HEK293 (cell line): ENCODE measurements around the gene MAP3K5.

Source experiments
- CTCF ChIA-PET: fragments of 350-600 bp; formaldehyde crosslinking; extraction: SDS; loops from one replicate; lab custom pipeline; 2021; ENCODE audit warnings: antibody characterized with exemption; lab: Yijun Ruan, JAX
- POLR2A ChIA-PET: fragments of 300-600 bp; formaldehyde crosslinking; extraction: SDS; loops from one replicate; lab custom pipeline; 2020; ENCODE audit warnings: antibody characterized with exemption, inconsistent platforms; lab: Yijun Ruan, JAX
- H3K27ac ChIP-seq: fragments of 200-500 bp; sonication (Bioruptor generic); 2 replicates; pipeline ENCODE4 v1.5.1; 2014; ENCODE audit warnings: low read depth, low read length, control low read depth, inconsistent platforms; ENCODE audit errors: extremely low read depth
- H3K36me3 ChIP-seq, 2 experiments: fragments of 200-500 bp in 1 of 2; sonication (Bioruptor generic) in 1 of 2; 1 replicate in 1 of 2; 2 replicates in 1 of 2; pipeline ENCODE4 v1.5.1; 2014 to 2017; ENCODE audit warnings: inconsistent platforms in 2 of 2, low read length in 2 of 2; ENCODE audit not compliant: control insufficient read depth in 2 of 2, insufficient read depth in 1 of 2
- H3K4me1 ChIP-seq: fragments of 200-500 bp; sonication (Bioruptor generic); 2 replicates; pipeline ENCODE4 v1.5.1; 2014; ENCODE audit warnings: mild to moderate bottlenecking, low read length, inconsistent platforms; ENCODE audit not compliant: control insufficient read depth, insufficient read depth
- H3K4me3 ChIP-seq: 2 replicates; pipeline ENCODE4 v1.5.1; 2011; ENCODE audit warnings: low read depth, mild to moderate bottlenecking, control low read depth, low read length, moderate library complexity
- H3K9me3 ChIP-seq: fragments of 200-500 bp; sonication (Bioruptor generic); 2 replicates; pipeline ENCODE4 v1.5.1; 2014; ENCODE audit warnings: low read depth, low read length, inconsistent platforms; ENCODE audit not compliant: control insufficient read depth, insufficient read depth
- ATF2 ChIP-seq: fragments of 450-650 bp; formaldehyde crosslinking; IDR thresholded peaks from 2 replicates; pipeline ENCODE4 v1.5.1; 2016; ENCODE audit warnings: missing biosample characterization, missing genetic modification characterization, low read depth
- FEZF1 ChIP-seq: fragments of 450-650 bp; formaldehyde crosslinking; IDR thresholded peaks from 2 replicates; pipeline ENCODE4 v1.5.1; 2016; ENCODE audit warnings: missing biosample characterization, missing genetic modification characterization
- GLI2 ChIP-seq: fragments of 450-650 bp; formaldehyde crosslinking; IDR thresholded peaks from 2 replicates; pipeline ENCODE4; 2017; ENCODE audit warnings: missing biosample characterization, missing genetic modification characterization, low read depth, borderline replicate concordance
- GLIS1 ChIP-seq: fragments of 450-650 bp; formaldehyde crosslinking; IDR thresholded peaks from 2 replicates; pipeline ENCODE4 v1.5.1; 2016; ENCODE audit warnings: missing biosample characterization, missing genetic modification characterization
- GLIS2 ChIP-seq: fragments of 450-650 bp; formaldehyde crosslinking; IDR thresholded peaks from 2 replicates; pipeline ENCODE4 v1.5.1; 2016; ENCODE audit warnings: missing biosample characterization, missing genetic modification characterization
- INSM2 ChIP-seq: fragments of 450-650 bp; formaldehyde crosslinking; IDR thresholded peaks from 2 replicates; pipeline ENCODE4 v1.5.1; 2016; ENCODE audit warnings: missing biosample characterization, missing genetic modification characterization
- ZBTB44 ChIP-seq: fragments of 450-650 bp; IDR thresholded peaks from 2 replicates; pipeline ENCODE4 v1.5.1; 2018; ENCODE audit warnings: missing biosample characterization, mild to moderate bottlenecking, missing genetic modification characterization
- ZIC2 ChIP-seq: fragments of 450-650 bp; formaldehyde crosslinking; IDR thresholded peaks from 2 replicates; pipeline ENCODE4 v1.5.1; 2016; ENCODE audit warnings: missing biosample characterization, missing genetic modification characterization
- ZNF112 ChIP-seq: fragments of 450-650 bp; formaldehyde crosslinking; IDR thresholded peaks from 2 replicates; pipeline ENCODE4 v1.5.0; 2017; ENCODE audit warnings: missing biosample characterization, missing genetic modification characterization
- ZNF121 ChIP-seq: fragments of 450-650 bp; formaldehyde crosslinking; IDR thresholded peaks from 2 replicates; pipeline ENCODE4 v1.5.1; 2016; ENCODE audit warnings: missing biosample characterization, missing genetic modification characterization
- ZNF19 ChIP-seq: fragments of 450-650 bp; formaldehyde crosslinking; IDR thresholded peaks from 2 replicates; pipeline ENCODE4; 2016; ENCODE audit warnings: missing biosample characterization, missing genetic modification characterization, low read depth
- ZNF311 ChIP-seq: fragments of 450-650 bp; formaldehyde crosslinking; IDR thresholded peaks from 2 replicates; pipeline ENCODE4 v1.5.1; 2017; ENCODE audit warnings: missing biosample characterization, missing genetic modification characterization, borderline replicate concordance
- ZNF335 ChIP-seq: fragments of 450-650 bp; formaldehyde crosslinking; conservative IDR thresholded peaks from 2 replicates; pipeline ENCODE4 v1.5.1; 2016; ENCODE audit warnings: missing biosample characterization, missing genetic modification characterization
- ZNF350 ChIP-seq: fragments of 450-650 bp; formaldehyde crosslinking; IDR thresholded peaks from 2 replicates; pipeline ENCODE4 v1.5.0; 2017; ENCODE audit warnings: missing biosample characterization, mild to moderate bottlenecking, missing genetic modification characterization
- ZNF404 ChIP-seq: fragments of 450-650 bp; formaldehyde crosslinking; IDR thresholded peaks from 2 replicates; pipeline ENCODE4 v1.5.1; 2017; ENCODE audit warnings: missing biosample characterization, missing genetic modification characterization
- ZNF416 ChIP-seq: fragments of 450-650 bp; formaldehyde crosslinking; IDR thresholded peaks from 2 replicates; pipeline ENCODE4 v1.5.1; 2016; ENCODE audit warnings: missing biosample characterization, missing genetic modification characterization
- ZNF510 ChIP-seq: fragments of 450-650 bp; formaldehyde crosslinking; IDR thresholded peaks from 2 replicates; pipeline ENCODE4 v1.5.1; 2018; ENCODE audit warnings: mild to moderate bottlenecking, missing genetic modification characterization, missing biosample characterization; ENCODE audit not compliant: insufficient replicate concordance
- ZNF529 ChIP-seq: fragments of 450-650 bp; formaldehyde crosslinking; IDR thresholded peaks from 2 replicates; pipeline ENCODE4 v1.5.1; 2017; ENCODE audit warnings: missing genetic modification characterization, missing biosample characterization; ENCODE audit not compliant: insufficient replicate concordance
- ZNF558 ChIP-seq: fragments of 450-650 bp; formaldehyde crosslinking; IDR thresholded peaks from 2 replicates; pipeline ENCODE4 v1.5.1; 2016; ENCODE audit warnings: missing biosample characterization, missing genetic modification characterization
- ZNF629 ChIP-seq: fragments of 450-650 bp; formaldehyde crosslinking; IDR thresholded peaks from 2 replicates; pipeline ENCODE4 v1.5.1; 2017; ENCODE audit warnings: missing biosample characterization, missing genetic modification characterization
- ZNF639 ChIP-seq: fragments of 450-650 bp; formaldehyde crosslinking; IDR thresholded peaks from 2 replicates; pipeline ENCODE4 v1.5.1; 2016; ENCODE audit warnings: missing biosample characterization, missing genetic modification characterization
- ZSCAN23 ChIP-seq: fragments of 450-650 bp; formaldehyde crosslinking; IDR thresholded peaks from 2 replicates; pipeline ENCODE4 v1.5.1; 2016; ENCODE audit warnings: missing biosample characterization, missing genetic modification characterization
- TF ChIP-seq, protein P1 (sequence below): fragments of 450-650 bp; formaldehyde crosslinking; IDR thresholded peaks from 2 replicates; pipeline ENCODE4 v1.5.1; 2016; ENCODE audit warnings: missing biosample characterization, missing genetic modification characterization, borderline replicate concordance

Gene MAP3K5

GRCh38 chr6:136717716-136717990 lies 74.6 kb downstream of the MAP3K5 start:
- no peak overlapping the region for H3K27ac ChIP-seq
- H3K4me1 ChIP-seq, result no peaks in the 10 kb centered on the region
- CTCF ChIA-PET, result interaction anchor here (0.7 kb wide), 1 partner anchor 136 kb away, joined by 3 read pairs; no protein-coding TSS in a partner anchor
- no peaks in the 10 kb centered on the region; the same call in 1 of the 2 replicates for H3K9me3 ChIP-seq
- H3K4me3 ChIP-seq, result no peak overlapping the region
- H3K36me3 ChIP-seq, result no peaks in the 10 kb centered on the region
- POLR2A ChIA-PET, result no interaction called here
- no peak for TF ChIP-seq GLIS1 (tag by site-specific recombination)
- TF ChIP-seq ZIC2 (tag by site-specific recombination), result no peak
- no peak for TF ChIP-seq ZNF404 (tag by site-specific recombination)
- TF ChIP-seq ZNF558, result no peak
- no peak for TF ChIP-seq ZSCAN23
- TF ChIP-seq ZNF629 (tag by site-specific recombination), result no peak
- no peak for TF ChIP-seq ZBTB44
- TF ChIP-seq INSM2, result no peak
- TF ChIP-seq ZNF112 (tag by site-specific recombination), result no peak
- TF ChIP-seq ZNF121 (tag by site-specific recombination), result no peak

- no peak overlapping the region for H3K4me3 ChIP-seq
- H3K9me3 ChIP-seq, result no peaks in the 10 kb centered on the region; the same call in 1 of the 2 replicates
- no peaks in the 10 kb centered on the region for H3K36me3 ChIP-seq
- CTCF ChIA-PET, result no interaction called here
- no peaks in the 10 kb centered on the region for H3K4me1 ChIP-seq
- POLR2A ChIA-PET, result no interaction called here
- H3K27ac ChIP-seq, result no peak overlapping the region
- TF ChIP-seq ATF2 (tag by site-specific recombination) (no peak), ZNF529 (tag by site-specific recombination) (no peak), GLIS2 (tag by site-specific recombination) (no peak), FEZF1 (tag by site-specific recombination) (no peak), ZNF510 (tag by site-specific recombination) (no peak), ZNF350 (tag by site-specific recombination) (no peak), ZNF311 (no peak), GLI2 (tag by site-specific recombination) (no peak), ZNF639 (tag by site-specific recombination) (no peak), ZNF335 (tag by site-specific recombination) (no peak), ZNF416 (no peak), ZNF19 (tag by site-specific recombination) (no peak)
- TF ChIP-seq, protein P1, sequence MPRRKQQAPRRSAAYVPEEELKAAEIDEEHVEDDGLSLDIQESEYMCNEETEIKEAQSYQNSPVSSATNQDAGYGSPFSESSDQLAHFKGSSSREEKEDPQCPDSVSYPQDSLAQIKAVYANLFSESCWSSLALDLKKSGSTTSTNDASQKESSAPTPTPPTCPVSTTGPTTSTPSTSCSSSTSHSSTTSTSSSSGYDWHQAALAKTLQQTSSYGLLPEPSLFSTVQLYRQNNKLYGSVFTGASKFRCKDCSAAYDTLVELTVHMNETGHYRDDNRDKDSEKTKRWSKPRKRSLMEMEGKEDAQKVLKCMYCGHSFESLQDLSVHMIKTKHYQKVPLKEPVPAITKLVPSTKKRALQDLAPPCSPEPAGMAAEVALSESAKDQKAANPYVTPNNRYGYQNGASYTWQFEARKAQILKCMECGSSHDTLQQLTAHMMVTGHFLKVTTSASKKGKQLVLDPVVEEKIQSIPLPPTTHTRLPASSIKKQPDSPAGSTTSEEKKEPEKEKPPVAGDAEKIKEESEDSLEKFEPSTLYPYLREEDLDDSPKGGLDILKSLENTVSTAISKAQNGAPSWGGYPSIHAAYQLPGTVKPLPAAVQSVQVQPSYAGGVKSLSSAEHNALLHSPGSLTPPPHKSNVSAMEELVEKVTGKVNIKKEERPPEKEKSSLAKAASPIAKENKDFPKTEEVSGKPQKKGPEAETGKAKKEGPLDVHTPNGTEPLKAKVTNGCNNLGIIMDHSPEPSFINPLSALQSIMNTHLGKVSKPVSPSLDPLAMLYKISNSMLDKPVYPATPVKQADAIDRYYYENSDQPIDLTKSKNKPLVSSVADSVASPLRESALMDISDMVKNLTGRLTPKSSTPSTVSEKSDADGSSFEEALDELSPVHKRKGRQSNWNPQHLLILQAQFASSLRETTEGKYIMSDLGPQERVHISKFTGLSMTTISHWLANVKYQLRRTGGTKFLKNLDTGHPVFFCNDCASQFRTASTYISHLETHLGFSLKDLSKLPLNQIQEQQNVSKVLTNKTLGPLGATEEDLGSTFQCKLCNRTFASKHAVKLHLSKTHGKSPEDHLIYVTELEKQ (tag by site-specific recombination), result no peak
These were observed 75.2 kb downstream of the MAP3K5 start for GRCh38 chr6:136716917-136717715.
